Prostate gland (tissue), 2 donors: ENCODE measurements around the gene ABCC8.

Source experiments
- CTCF ChIP-seq, 4 experiments: fragments of 200-600 bp in 2 of 4; fragments of 450-650 bp in 2 of 4; sonication (generic) in 2 of 4; IDR thresholded peaks; 1 replicate in 3 of 4; 2 replicates in 1 of 4; pipeline ENCODE4 v1.5.1; 2016 to 2019; ENCODE audit warnings: antibody characterized with exemption in 4 of 4, mild to moderate bottlenecking in 2 of 4, moderate library complexity in 2 of 4
- POLR2AphosphoS5 ChIP-seq: sonication (generic); formaldehyde crosslinking; IDR thresholded peaks from one replicate; pipeline ENCODE4 v1.6.1; 2017; ENCODE audit warnings: antibody characterized with exemption

DNA sequence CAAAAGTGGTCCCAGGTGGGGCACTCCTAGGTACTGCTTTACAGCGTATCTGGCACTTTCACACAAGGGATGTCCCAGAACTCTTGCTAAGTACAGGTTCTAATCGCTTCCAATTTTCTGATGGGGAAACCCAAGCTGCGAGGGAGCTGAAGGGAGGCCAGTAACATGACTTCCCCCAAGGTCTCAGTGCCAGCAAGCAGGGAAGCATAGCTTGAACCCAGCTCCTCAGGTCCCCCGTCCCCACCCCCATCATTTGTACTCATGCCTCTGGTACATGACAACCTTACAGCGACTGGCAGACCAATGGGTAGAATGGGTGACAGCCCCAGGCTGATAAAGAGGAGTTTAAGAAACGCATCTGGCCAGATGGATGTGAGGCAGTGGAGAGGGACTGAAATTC, 716 bp upstream of the ABCC8 start:
- no peak for TF ChIP-seq CTCF (IDR thresholded peaks at IDR 0.05)
- TF ChIP-seq POLR2AphosphoS5, result no peak
